RKO (cell line): Measurements from ENCODE around the gene SMARCD3.

ENCODE experiments used
- DNase-seq: peaks from one replicate; pipeline ENCODE4 v3.0.0-alpha.2; 2016; ENCODE audit warnings: low spot score

Gene SMARCD3

DNA sequence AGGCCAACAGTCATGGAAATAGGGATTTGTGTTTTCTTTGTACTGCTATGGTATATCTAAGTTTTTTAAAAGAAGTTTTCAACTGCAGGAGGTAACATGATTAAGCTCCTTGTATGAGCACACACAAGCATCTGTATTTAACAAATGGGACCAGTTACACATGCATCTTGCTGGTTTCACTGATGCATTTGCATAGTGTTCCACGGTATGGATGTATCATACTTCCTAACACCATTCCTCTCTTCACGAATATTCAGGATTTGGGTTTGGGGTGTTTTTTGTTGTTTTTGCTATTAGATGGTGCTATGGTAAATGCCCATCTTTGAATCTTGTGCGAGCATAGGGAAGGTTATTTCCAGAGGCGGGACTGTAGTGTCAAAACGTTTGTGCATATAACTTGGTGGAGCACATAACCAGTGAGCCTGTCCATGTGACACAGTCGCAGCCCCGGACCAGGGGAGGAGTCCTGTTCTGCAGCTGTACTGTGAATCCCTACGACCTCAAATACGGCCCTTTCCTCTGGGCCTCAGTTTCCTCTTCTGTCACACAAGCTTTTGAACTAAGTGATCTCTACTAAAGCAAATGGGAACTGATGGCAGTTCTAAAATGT lies 40.1 kb downstream of the SMARCD3 start:
- no peak for DNase-seq

DNA sequence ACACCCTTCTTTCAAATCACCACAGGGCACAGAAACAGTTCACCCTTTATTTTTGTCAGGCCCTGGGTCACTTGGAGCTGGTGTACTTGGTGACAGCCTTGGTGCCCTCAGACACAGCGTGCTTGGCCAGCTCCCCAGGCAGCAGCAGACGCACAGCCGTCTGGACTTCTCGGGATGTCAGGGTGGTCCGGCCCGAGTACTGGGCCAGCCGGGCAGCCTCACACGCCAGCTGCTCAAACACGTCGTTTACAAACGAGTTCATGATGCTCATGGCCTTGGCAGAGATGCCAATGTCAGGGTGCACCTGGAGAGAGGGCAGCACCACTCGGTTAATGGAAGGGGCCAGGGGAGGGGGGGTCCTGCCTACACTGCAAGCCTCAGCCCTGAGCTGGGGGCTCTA lies 40.7 kb downstream of the SMARCD3 start:
- no peak for DNase-seq

DNA sequence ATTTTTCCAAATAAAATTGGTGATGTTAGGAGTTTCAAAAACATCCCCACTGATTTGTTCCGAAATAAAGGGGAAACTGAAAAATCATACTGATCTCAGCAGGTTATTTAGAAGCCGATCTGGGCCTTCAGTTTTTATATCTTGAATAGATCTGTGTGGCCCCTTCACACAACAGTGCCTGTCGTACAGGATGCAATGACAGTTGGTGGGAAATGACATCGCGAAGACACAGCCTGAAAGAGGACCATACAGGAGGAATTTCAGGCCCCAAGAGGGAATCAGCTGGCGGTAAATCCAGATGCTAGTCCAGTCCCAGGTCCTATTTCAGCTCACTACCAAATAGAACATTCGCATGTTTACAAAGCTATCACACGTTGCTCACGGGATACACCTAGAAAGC lies 41.2 kb downstream of the SMARCD3 start:
- DNase-seq = no peak

DNA sequence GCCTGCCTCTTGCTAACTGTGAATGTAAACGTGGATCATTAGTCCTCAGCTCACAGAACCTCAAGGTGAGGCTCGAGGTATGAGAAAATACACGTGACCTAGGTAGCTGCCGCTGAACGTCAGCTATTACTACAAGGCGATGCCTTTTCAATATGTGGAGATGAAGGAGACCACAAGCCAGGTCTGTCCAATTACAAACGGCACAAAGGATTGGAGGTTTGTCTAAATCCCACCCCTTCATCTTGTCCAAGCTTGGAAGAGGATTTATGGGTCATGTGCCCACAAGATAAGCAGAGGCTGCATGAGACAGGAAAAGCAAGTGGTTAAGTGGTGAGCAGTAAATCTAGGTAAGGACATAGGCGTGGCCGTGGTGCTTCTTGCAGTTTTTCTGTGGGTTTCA lies 41.6 kb downstream of the SMARCD3 start:
- no peak for DNase-seq

DNA sequence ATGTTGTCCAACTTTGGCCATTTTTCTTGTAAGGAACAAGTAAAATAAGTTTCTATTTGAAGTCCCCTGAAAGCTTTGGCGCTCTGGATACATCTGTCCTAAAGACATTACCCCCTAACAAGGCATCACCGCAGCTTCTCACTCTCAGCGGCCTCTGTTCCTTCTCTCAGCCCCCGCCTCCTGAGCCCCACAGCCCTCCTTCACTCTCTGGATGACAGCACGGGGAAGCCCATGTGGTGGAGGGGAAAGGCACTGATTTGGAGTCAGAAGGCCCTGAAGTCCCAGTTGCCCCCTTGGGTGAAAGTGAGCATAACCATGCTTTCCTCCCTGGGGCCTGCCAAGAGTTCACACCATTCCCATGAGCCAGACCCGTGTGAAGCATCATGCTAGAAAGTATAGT lies 42.8 kb downstream of the SMARCD3 start:
- DNase-seq = no peak

DNA sequence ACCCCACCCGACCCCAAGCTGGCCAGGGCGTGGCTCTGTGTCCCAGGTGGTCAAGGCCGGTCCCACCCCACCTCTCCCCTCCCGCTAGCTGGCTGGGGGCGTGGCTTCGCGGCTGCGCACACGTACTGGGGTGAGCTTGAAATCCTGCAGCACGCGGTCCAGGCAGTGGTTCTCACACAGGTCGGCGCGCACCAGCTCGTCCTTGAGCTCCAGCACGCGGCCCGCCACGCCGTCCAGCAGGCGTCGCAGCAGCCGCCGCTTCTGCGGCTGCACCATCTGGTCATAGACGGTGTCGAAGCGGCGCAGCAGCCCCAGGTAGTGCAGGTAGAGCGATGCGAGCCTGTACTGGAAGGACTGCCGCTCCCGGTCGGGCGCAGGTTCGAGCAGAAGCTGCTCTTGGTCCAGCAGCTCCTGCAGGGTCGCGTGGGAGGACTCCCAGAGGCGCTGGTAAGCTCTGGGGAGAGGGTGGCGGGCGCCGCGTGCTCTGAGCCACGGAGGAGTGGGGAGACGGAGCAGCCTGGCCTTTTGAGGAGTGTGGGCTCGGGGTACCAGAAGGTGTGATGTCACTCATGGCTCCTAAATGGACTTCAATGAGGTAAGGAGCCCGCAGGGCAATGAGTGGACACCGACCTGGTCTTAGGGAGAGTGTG lies 44.0 kb downstream of the SMARCD3 start:
- no peak for DNase-seq

DNA sequence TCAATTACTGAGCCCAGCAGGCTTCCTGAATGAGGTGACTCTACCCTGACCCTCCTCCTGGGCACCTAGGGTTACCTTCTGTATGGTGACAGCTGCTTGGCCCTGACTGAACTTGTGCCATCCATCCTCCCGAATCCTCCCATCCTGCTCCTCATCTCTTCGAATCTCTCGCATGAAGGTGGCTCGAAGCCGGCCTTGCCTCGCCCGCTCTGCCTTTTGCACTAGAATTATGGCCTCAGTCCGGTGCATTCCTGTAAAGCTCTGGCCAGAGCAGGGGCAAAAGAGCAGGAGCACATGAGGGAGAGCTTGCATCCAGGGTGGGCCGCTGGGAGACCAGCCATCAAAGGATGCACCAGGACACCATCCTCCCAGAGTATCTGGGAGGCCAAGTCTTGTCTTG lies 45.7 kb downstream of the SMARCD3 start:
- DNase-seq = no peak

DNA sequence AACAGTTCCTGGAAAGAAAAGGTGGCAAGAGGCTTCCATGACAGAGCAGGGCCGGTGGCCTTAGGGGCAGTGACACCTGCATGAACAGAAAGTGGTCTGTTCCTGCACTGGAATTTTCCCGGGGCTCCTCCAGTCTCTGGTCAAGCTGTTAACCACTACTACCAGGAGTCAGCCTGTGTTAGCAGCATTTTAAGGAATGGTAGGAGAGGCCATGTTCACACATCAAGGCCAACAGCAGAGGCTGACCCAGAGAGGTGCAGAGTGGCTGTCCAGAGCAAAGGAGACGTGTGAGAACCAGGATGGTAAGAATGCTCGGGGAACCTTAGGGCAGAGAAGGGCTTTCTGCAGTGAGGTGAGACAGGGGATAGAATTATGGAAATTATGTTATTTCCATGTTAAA lies 46.7 kb downstream of the SMARCD3 start:
- no peak for DNase-seq

DNA sequence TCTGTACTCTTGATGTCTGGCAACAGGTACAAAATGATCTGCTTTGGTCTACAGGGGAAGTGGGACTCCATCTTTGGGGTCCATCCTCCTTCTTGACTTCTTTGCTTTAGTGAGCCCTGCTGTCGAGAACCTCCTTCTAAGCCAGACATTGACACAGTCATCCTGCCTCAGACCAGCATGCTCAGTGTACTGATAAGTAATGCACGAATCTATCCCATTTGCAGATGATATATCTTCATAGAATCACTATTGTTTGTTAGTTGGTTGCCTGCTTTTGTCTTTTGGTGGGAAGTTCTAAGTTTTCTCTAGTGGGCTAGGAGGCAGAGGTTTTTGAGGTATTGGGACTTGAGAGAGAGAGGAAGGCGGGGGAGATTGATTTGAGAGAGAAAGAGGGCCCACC lies 47.1 kb downstream of the SMARCD3 start:
- DNase-seq = no peak

DNA sequence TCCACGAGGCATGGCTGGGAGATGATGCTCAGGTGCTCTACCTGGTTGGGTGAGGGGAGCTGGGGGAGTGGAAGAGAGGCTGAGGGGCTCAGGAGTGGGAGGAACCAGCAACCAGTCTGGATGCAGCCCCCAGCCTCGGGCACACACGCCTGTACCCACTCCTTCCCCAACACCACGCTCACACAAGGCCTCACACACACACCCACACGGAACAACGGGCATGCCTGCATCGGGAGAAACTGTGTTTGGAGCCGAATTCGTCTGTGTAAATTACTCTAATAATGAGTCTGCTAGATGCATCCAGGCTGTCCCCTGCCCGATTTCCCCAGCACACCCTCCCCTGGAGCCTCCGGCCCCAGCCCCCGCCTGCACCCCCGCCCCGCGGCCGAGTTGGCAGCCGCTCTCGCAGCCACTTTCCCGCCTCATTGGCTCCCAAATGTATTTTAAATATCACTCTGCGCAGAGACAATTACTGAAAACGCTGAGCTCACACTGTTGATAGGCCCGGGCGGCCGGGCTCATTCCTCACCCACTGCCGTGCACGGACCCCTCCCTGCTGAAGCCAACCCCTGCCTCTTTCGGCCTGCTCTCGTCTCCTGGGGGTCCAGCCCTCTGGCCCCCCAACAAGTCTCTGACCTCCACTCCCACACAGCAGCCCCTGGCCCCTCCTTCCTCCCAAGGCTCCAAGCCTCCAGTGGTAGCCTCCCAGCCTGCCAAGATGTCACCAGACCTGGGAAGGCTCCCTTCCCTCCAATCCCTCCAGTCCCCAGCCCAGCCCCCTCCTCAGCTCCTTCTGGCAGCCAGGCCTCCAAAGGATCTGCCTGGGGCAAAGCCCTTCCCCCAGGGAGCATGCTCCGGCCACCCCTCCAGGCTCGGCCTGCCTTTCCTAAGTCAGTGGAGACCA lies 49.3 kb downstream of the SMARCD3 start:
- no peak for DNase-seq

DNA sequence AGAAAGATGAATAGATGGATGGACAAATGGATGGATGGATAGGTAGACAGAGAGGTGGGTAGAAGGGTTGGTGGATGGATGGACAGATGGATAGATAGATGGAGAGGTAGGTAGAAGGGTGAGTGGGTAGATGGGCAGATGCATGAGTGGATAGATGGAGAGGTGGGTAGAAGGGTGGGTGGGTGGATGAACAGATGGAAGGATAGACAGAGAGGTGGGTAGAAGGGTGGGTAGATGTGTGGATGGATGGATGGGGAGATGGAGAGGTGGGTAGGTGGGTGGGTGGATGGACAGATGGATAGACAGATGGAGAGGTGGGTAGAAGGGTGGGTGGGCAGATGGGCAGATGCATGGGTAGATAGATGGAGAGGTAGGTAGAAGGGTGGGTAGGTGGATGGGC lies 50.6 kb downstream of the SMARCD3 start:
- DNase-seq = no peak

DNA sequence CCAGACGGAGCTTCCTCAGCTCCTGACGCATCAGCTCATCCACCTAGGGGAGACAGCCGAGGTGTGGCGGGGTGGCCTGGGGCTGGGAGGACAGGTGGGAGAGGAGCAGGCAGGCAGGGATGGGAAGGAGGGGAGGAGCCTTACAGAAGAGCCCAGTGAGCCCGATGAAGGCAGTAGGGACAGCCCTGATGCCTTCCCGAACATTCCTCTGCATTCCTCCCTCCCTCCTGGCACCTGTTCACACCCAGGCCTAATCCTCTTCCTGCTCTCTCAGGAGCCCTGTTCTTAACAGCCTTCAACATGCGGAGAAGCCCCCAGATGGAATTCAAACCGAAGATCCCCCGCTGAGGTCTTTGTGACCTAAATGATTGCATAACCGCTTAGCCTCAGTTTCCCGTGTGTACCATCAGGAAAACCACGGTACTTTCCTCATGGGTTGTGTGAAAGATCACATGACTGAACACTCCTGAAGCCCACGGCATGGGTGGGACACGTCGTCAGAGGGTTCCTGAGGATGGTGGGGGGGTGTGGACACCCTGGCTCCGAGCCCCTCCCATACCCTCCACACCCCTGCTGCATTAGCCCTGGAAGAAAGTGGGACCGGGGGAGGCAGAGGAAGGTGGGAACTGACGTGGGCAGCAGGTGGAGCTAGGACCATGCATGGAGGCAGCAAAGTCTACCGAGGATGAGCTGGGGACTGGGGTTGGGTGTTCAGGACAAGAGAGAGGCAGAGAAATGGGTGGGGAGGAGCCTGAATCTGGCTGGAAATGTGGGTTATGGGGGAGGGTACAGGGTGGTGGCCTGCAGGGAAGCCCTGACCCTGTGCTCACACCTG lies 52.7 kb downstream of the SMARCD3 start:
- DNase-seq = no peak

DNA sequence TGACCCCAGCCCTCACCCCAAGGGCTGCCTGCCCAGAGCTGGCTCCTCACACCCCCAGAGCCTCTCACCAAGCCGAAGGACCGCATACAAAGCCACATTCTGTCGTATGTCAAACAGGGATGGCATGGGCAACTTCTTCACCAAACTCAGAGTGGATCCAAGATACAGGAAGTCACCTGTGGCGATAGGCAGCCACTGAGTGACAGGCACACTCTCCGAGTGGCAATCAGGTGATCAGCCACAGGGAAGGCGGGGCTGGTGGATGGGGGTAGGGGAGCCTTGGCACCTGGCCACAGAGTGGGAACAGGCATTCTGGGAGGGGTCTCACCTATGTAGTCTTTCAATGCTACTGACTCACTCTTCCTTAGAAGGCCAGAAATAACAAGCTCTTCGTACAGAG lies 54.3 kb downstream of the SMARCD3 start:
- DNase-seq = no peak

DNA sequence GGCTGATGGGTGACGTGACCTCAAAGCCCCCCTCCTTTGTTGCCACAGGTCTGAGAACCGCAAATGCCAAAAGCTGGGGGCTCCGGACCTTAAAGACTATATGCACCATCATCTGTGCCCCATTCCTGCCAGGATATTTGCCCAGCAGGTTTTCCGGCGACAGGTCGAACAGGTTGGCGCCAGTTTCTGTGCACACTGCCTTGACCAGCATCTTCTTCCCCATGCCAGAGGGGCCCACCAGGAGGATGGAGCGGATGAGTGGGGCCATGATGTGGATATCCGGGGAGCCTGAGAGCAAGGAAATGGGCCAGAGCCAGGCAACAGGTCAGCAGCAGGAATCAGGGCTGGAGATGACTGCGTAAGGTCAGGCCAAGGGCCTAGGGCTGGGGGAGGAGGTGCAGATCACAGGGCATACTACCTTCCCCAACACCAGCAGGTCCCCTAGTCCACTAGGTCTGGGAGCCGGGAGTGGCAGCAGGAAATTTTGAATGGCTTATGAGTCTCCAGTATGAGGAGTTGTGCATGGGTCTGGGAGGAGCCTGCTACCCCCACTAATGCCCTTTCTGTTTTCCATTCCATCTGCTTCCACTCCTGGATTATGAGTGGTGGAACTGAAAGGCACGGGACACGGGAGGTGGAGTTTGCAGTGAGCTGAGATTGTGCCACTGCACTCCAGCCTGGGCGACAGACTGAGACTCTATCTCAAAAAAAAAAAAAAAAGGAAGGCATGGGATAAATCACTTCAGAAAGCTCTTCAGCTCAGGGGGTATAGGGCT lies 55.1 kb downstream of the SMARCD3 start:
- no peak for DNase-seq

DNA sequence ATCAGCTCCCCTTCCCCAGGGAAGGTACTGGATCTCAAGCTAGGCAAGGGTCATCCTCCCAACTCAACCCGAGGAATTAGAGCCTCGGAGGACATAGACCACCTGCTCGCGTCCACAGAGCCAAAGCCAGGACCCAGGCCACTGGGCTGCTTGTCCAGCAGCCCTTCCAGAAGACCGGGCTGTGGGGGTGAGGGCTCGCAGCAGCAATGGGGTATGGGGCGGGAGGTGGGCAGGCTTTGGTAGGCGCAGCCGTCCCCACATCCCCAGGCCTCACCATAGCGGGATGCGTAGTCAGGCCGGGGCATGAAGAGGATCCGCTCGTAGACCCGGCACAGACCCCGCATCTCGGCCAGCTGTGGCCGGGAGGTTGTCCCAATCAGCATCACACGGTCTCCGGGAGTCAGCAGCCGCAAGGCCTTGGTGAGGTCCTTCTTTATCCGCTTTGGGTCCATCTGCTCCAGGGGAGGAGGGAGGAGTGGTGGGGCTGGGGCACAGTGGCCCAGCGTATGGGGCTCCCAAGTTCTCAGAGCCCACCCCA lies 56.4 kb downstream of the SMARCD3 start:
- no peak for DNase-seq

DNA sequence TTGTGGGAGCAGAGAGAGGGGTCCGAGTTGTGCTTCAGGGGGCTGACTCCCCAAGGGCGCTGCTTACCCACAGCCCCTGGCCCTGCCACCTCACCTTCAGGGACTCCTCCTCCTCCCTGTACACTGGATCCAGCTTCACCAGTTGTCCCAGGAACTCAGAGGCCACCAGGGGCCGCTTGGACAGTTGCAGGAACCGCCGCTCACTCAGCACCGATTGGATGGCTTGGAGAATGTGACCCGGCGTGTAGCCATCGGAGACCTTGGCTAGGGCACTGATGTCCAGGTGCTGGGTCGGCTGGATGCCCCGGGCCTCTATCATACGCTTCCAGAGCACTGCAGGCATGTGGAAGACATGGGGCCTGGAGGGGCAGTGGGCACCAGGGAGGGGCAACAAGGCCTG lies 57.0 kb downstream of the SMARCD3 start:
- no peak for DNase-seq

DNA sequence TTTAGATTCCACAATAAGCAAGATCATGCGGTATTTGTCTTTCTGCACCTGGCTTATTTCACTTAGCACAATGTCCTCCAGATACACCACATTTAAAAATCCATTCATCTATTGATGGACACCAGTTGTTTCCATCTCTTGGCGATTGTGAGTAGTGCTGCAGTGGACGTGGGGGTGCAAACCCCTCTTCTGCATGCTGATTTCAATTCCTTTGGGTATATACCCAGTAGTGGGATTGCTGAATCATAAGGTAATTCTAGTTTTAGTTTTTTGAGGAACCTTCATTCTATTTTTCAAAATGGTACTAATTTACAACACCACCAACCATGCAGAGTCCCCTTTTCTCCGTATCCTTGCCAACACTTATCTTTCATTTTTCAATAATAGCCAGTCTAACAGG lies 59.5 kb downstream of the SMARCD3 start:
- DNase-seq = no peak
